Dendritic cell treated with granulocyte-macrophage colony-stimulating factor and Interleukin-4, amounts not matched to agents 40 ng/mL and 50 ng/mL, for 4 days (primary cell): ENCODE results near the gene EDIL3.

Experiments
- H3K27ac Mint-ChIP-seq: one replicate; pipeline ENCODE4 v1.8.0; 2022; ENCODE audit warnings: mild to moderate bottlenecking, mixed read lengths
- H3K27me3 Mint-ChIP-seq: one replicate; pipeline ENCODE4 v1.8.0; 2022; ENCODE audit warnings: mild to moderate bottlenecking, mixed read lengths
- H3K36me3 Mint-ChIP-seq: one replicate; pipeline ENCODE4 v1.8.0; 2022; ENCODE audit warnings: low read depth, mixed read lengths
- H3K4me1 Mint-ChIP-seq: one replicate; pipeline ENCODE4 v1.8.0; 2022; ENCODE audit warnings: low read depth, mixed read lengths
- H3K4me3 Mint-ChIP-seq: one replicate; pipeline ENCODE4 v1.8.0; 2022; ENCODE audit warnings: mild to moderate bottlenecking, moderate library complexity, mixed read lengths
- H3K9me3 Mint-ChIP-seq: one replicate; pipeline ENCODE4 v1.8.0; 2022; ENCODE audit warnings: mixed read lengths
- intact Hi-C: fragments of 100-400 bp; cut with micrococcal nuclease; formaldehyde crosslinking; loops from one replicate; pipeline ENCODE4 v1.15.0; 2022

Gene EDIL3

DNA sequence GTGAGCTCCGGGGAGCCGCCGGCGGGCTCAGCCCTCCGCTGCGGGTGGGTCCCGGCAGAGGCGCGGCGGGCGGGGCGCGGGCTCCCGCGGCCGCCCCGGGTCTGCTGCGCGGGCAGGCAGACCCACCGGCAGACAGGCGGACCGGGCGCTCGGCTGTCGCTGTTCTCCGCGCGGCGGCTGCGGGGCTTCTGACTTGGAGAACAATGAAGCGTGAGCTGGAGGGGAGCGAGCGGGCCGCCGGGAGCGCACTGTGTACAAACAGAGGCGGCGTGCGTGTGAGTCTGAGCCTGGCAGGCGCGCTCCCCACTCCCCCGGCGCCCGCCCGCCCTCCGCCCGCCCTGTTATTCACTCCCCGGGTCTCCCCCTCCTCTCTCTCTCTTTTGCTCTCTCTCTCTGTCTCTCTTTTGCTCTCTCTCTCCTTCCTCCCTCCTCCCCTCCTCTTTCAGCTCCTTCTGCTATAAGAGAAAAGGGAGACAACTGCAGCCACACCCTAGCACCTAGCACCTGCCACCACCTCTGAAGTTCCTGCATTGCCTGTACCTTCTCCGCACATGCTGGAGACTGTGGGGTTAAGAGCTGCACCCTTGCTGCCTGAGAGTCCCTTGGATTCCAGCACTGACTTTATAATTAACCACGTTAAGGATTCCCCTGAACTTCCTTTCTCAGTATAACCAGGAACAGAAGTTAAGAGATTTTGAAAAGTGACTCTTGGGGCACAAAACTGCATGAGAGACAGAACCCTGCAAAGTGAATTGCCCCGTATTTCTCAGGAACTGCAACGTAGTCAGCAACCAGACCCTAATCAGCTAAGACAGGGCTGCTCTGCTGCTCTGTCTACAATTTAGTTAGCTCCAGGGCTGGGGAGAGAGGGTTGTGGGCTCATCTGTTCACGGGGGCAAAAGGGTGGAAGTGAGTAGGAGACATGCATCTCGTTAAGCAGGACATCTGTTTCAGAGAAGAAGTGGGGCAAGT is at the start of gene EDIL3:
Gene EDIL3, minus strand, starts transcription at position 277 of the 972 bp plus-strand sequence. CDS start 506 bp downstream, outside the sequence.
- H3K36me3 Mint-ChIP-seq = no peaks in the 10 kb centered on the region
- H3K4me3 Mint-ChIP-seq = peak within 1 kb of the TSS; percentile 72
- H3K4me1 Mint-ChIP-seq = peaks cover 32% of the 10 kb centered on the region
- intact Hi-C loops = no loop called here
- H3K27me3 Mint-ChIP-seq = peaks cover 56% of the 10 kb centered on the region
- no peaks in the 10 kb centered on the region for H3K9me3 Mint-ChIP-seq
- H3K27ac Mint-ChIP-seq = no peak within 1 kb of the TSS

GRCh38 chr5:84433461-84433860 is 48.8 kb upstream of the EDIL3 start:
- intact Hi-C loops = no loop called here
- Mint-ChIP-seq H3K4me1 (no peaks in the 10 kb centered on the region), H3K27ac (no peak overlapping the region), H3K9me3 (no peaks in the 10 kb centered on the region), H3K36me3 (no peaks in the 10 kb centered on the region), H3K4me3 (no peak overlapping the region), H3K27me3 (no peaks in the 10 kb centered on the region)

GRCh38 chr5:84430863-84431663 is 46.4 kb upstream of the EDIL3 start:
- Mint-ChIP-seq H3K27me3 (no peaks in the 10 kb centered on the region), H3K4me1 (no peaks in the 10 kb centered on the region), H3K4me3 (no peak overlapping the region), H3K36me3 (no peaks in the 10 kb centered on the region), H3K27ac (no peak overlapping the region), H3K9me3 (no peaks in the 10 kb centered on the region)
- intact Hi-C loops = no loop called here

DNA sequence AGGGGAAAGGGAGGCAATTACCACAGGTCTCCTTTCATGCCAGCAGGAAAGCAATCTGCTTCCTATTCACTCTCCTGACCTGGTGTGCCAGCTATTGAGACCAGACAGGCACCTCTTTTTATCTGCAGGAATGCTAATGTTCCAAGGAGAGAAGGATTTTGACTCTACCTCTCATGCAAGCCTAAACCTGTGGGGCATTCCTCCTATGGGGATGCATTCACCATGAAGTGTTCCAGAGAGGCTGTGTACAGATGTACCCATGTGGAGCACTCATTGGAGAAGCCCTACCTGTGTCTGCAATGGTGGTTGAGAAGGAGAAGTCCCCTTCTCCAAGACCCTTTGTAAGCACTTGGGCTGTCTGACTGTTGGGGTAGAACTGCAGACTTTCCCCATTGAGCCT is 45.4 kb upstream of the EDIL3 start:
- Mint-ChIP-seq H3K27me3 (no peaks in the 10 kb centered on the region), H3K27ac (no peak overlapping the region), H3K4me3 (no peak overlapping the region), H3K4me1 (no peaks in the 10 kb centered on the region), H3K36me3 (no peaks in the 10 kb centered on the region), H3K9me3 (no peaks in the 10 kb centered on the region)
- intact Hi-C loops = no loop called here

- H3K9me3 Mint-ChIP-seq = no peaks in the 10 kb centered on the region
- H3K36me3 Mint-ChIP-seq = no peaks in the 10 kb centered on the region
- no peaks in the 10 kb centered on the region for H3K27me3 Mint-ChIP-seq
- intact Hi-C loops = no loop called here
- no peak overlapping the region for H3K27ac Mint-ChIP-seq
- H3K4me1 Mint-ChIP-seq = no peaks in the 10 kb centered on the region
- H3K4me3 Mint-ChIP-seq = no peak overlapping the region
Observed at GRCh38 chr5:84425365-84425881, 40.7 kb upstream of the EDIL3 start.

GRCh38 chr5:84419742-84420141 is 35.1 kb upstream of the EDIL3 start:
- Mint-ChIP-seq H3K27ac (no peak overlapping the region), H3K4me1 (no peaks in the 10 kb centered on the region), H3K4me3 (no peak overlapping the region), H3K9me3 (no peaks in the 10 kb centered on the region), H3K27me3 (no peaks in the 10 kb centered on the region), H3K36me3 (no peaks in the 10 kb centered on the region)
- intact Hi-C loops = no loop called here

DNA sequence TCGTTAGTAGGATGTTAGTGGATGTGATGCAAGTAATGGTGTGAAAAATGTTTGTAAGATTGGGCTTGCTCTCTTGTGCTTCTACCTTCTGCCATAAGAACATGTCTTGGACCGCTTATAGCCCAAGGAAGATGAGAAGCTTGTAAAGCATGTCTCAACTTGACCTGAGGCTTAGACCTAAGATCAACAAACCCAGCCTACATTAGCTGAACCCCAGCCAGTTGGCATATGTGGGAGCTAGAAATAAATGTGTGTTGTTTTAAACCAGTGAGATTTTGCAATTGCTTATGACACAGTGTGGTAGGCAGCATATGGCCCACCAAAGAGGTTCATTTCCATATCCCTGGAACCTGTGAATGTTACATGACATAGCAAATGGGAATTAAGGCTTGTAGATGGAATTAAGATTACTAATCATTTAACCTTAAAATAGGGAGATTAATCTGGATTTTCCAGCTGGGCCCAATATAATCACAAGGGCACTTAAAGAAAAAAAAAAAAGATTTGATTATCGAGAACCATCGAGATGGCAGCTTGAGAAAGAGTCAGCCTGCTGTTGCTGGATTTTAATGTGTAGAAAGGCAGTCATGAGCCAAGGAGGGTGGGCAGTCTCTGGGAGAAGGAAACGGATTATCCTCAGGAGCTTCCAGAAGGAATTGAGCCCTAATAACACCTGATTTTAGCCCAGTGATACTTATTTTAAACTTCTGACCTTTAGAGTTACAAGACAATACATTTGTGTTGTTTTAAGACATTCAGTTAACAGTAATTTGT is 27.3 kb upstream of the EDIL3 start:
- intact Hi-C loops = no loop called here
- Mint-ChIP-seq H3K27ac (no peak overlapping the region), H3K36me3 (no peaks in the 10 kb centered on the region), H3K4me3 (no peak overlapping the region), H3K27me3 (no peaks in the 10 kb centered on the region), H3K9me3 (peaks cover 6% of the 10 kb centered on the region), H3K4me1 (no peaks in the 10 kb centered on the region)

- H3K4me1 Mint-ChIP-seq = no peaks in the 10 kb centered on the region
- intact Hi-C loops = no loop called here
- no peak overlapping the region for H3K4me3 Mint-ChIP-seq
- H3K36me3 Mint-ChIP-seq = no peaks in the 10 kb centered on the region
- H3K9me3 Mint-ChIP-seq = no peaks in the 10 kb centered on the region
- no peak overlapping the region for H3K27ac Mint-ChIP-seq
- H3K27me3 Mint-ChIP-seq = no peaks in the 10 kb centered on the region
Observed at GRCh38 chr5:84406111-84406510, 21.4 kb upstream of the EDIL3 start.

DNA sequence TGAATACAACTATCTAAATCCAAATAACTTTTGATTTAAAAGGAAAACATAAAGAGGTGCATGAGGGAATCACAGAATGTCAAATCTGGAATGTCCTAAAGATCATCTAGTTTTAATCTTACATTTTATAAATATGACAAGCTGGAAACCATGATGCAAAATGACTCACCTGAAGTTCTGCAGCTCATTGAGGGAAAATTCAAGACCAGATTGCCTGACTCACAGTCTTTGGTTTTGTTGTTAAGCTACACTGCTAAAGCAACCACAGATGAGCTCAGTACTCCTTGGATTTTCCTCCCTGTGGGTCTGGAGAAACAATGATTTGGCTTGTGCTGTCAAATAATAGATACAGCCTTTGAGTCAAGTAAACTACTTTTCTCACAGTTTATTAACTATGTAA is 19.1 kb upstream of the EDIL3 start:
- Mint-ChIP-seq H3K9me3 (no peaks in the 10 kb centered on the region), H3K4me3 (no peak overlapping the region), H3K27me3 (no peaks in the 10 kb centered on the region), H3K4me1 (no peaks in the 10 kb centered on the region), H3K27ac (no peak overlapping the region), H3K36me3 (no peaks in the 10 kb centered on the region)
- intact Hi-C loops = no loop called here

- no peaks in the 10 kb centered on the region for H3K4me1 Mint-ChIP-seq
- H3K27me3 Mint-ChIP-seq = no peaks in the 10 kb centered on the region
- no peaks in the 10 kb centered on the region for H3K36me3 Mint-ChIP-seq
- H3K9me3 Mint-ChIP-seq = no peaks in the 10 kb centered on the region
- no peak overlapping the region for H3K27ac Mint-ChIP-seq
- intact Hi-C loops = no loop called here
- no peak overlapping the region for H3K4me3 Mint-ChIP-seq
Observed at GRCh38 chr5:84397385-84397784, 12.7 kb upstream of the EDIL3 start.

GRCh38 chr5:84393969-84394368 is 9.3 kb upstream of the EDIL3 start:
- H3K9me3 Mint-ChIP-seq = no peaks in the 10 kb centered on the region
- no peak overlapping the region for H3K4me3 Mint-ChIP-seq
- intact Hi-C loops = no loop called here
- no peaks in the 10 kb centered on the region for H3K36me3 Mint-ChIP-seq
- no peak overlapping the region for H3K27ac Mint-ChIP-seq
- H3K27me3 Mint-ChIP-seq = peaks cover 5% of the 10 kb centered on the region
- no peaks in the 10 kb centered on the region for H3K4me1 Mint-ChIP-seq

DNA sequence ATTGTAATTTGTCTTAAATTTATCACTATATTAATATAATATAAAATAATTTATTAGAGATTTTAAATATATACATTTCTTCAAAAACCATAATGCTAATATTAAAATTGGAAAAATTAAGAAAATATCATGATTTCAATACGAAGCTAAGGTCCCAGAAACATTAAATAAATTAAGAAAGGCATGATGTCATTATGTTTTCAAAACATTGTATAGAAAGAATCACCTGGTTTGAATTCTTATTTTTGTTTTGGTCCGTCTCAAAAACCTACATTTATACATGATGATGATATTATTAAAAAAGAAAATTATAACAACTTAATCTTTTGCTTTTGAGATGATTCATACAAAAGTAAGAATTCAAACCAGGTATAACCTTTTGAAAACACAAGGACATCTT is 8.2 kb upstream of the EDIL3 start:
- H3K36me3 Mint-ChIP-seq = no peaks in the 10 kb centered on the region
- no peak overlapping the region for H3K27ac Mint-ChIP-seq
- no peaks in the 10 kb centered on the region for H3K9me3 Mint-ChIP-seq
- peaks cover 5% of the 10 kb centered on the region for H3K27me3 Mint-ChIP-seq
- no peaks in the 10 kb centered on the region for H3K4me1 Mint-ChIP-seq
- no peak overlapping the region for H3K4me3 Mint-ChIP-seq
- intact Hi-C loops = no loop called here

- intact Hi-C loops = no loop called here
- Mint-ChIP-seq H3K9me3 (no peaks in the 10 kb centered on the region), H3K36me3 (no peaks in the 10 kb centered on the region), H3K27me3 (peaks cover 56% of the 10 kb centered on the region), H3K27ac (no peak overlapping the region), H3K4me1 (peaks cover 32% of the 10 kb centered on the region), H3K4me3 (no peak overlapping the region)
Observed at GRCh38 chr5:84385705-84386104, 1.0 kb upstream of the EDIL3 start.
